OCI-LY1 (cell line): Measurements from ENCODE around the gene ZNF3.

ENCODE experiments used
- H2AFZ ChIP-seq: fragments of 200-600 bp; sonication (generic), shearing (Covaris generic); 2 replicates; pipeline ENCODE4 v1.6.0; 2014; ENCODE audit warnings: antibody characterized with exemption, mild to moderate bottlenecking, low read length
- H3F3A ChIP-seq: fragments of 200-600 bp; sonication (generic), shearing (Covaris generic); 2 replicates; pipeline ENCODE4 v1.6.0; 2014; ENCODE audit warnings: mild to moderate bottlenecking, antibody characterized with exemption, low read length, moderate library complexity; ENCODE audit not compliant: insufficient read depth
- H3K27ac ChIP-seq: fragments of 200-600 bp; sonication (generic); 2 replicates; pipeline ENCODE4 v1.5.1; 2014; ENCODE audit warnings: low read length, mixed run types, mild to moderate bottlenecking, low read depth; ENCODE audit not compliant: poor library complexity, severe bottlenecking
- H3K27me3 ChIP-seq: fragments of 200-600 bp; sonication (generic); 2 replicates; pipeline ENCODE4 v1.6.0; 2014; ENCODE audit warnings: antibody characterized with exemption, mild to moderate bottlenecking, low read length, moderate library complexity; ENCODE audit not compliant: insufficient read depth
- H3K36me3 ChIP-seq: fragments of 200-600 bp; sonication (generic); 2 replicates; pipeline ENCODE4 v1.6.1; 2014; ENCODE audit warnings: mild to moderate bottlenecking, antibody characterized with exemption, low read length, moderate library complexity, mixed read lengths; ENCODE audit not compliant: insufficient read depth
- H3K4me1 ChIP-seq: fragments of 200-600 bp; sonication (generic); 2 replicates; pipeline ENCODE4 v1.5.1; 2014; ENCODE audit warnings: mild to moderate bottlenecking, low read length, moderate library complexity; ENCODE audit not compliant: insufficient read depth, severe bottlenecking
- H3K4me2 ChIP-seq: fragments of 200-600 bp; sonication (generic), shearing (Covaris generic); 2 replicates; pipeline ENCODE4 v1.6.1; 2014; ENCODE audit warnings: low read length
- H3K4me3 ChIP-seq: fragments of 200-600 bp; sonication (generic); 2 replicates; pipeline ENCODE4 v1.5.1; 2014; ENCODE audit warnings: low read length, low read depth, mild to moderate bottlenecking, mixed read lengths; ENCODE audit not compliant: poor library complexity, severe bottlenecking
- H3K79me2 ChIP-seq: fragments of 200-600 bp; shearing (Covaris generic); 2 replicates; pipeline ENCODE4 v1.6.1; 2016; ENCODE audit warnings: mixed run types, low read length, mixed read lengths; ENCODE audit not compliant: insufficient read depth
- H3K9ac ChIP-seq: fragments of 200-600 bp; sonication (generic), shearing (Covaris generic); 2 replicates; pipeline ENCODE4 v1.6.1; 2014; ENCODE audit warnings: mild to moderate bottlenecking, low read length, mixed read lengths
- H3K9me2 ChIP-seq: fragments of 200-600 bp; sonication (generic), shearing (Covaris generic); 2 replicates; pipeline ENCODE4 v1.6.1; 2014; ENCODE audit warnings: low read depth, mild to moderate bottlenecking, low read length, mixed read lengths
- H3K9me3 ChIP-seq: fragments of 200-600 bp; shearing (Covaris generic); 2 replicates; pipeline ENCODE4 v1.6.1; 2014; ENCODE audit warnings: low read length, mixed read lengths
- H4K20me1 ChIP-seq: fragments of 200-600 bp; sonication (generic), shearing (Covaris generic); 2 replicates; pipeline ENCODE4 v1.6.0; 2016; ENCODE audit warnings: mild to moderate bottlenecking, low read length; ENCODE audit not compliant: insufficient read depth
- EZH2 ChIP-seq: fragments of 200-600 bp; sonication (generic), shearing (Covaris generic); IDR thresholded peaks from 2 replicates; pipeline ENCODE4 v1.8.0; 2017; ENCODE audit warnings: borderline replicate concordance, mixed run types, mild to moderate bottlenecking, antibody characterized with exemption, low read length, moderate library complexity, mixed read lengths
- TF ChIP-seq, protein P1 (sequence below): fragments of 200-600 bp; sonication (generic), shearing (Covaris generic); IDR thresholded peaks from 2 replicates; pipeline ENCODE4 v1.5.1; 2017; ENCODE audit warnings: mild to moderate bottlenecking, antibody characterized with exemption, low read length, moderate library complexity, mixed read lengths

Gene ZNF3

DNA sequence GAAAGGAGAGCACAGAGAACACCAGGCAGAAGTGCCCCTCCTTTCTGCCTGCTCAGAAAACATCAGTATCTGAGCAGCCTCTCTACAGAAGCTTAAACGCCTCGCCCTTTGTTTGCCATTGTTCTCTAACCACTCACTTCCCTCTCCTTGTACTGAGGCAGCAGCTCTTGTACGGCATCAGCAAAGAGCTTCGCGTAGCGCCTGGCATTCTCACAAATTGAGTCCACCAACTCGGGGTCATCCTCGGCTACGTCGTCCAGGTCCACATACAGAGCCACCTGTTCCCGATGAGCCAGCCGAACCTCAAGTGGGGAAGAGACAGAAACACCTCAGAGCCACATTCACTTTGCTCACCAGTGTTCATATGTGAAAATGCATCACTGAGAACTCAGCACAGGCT is 17.9 kb upstream of the ZNF3 start:
- TF ChIP-seq EZH2: no peak
- TF ChIP-seq, protein P1, sequence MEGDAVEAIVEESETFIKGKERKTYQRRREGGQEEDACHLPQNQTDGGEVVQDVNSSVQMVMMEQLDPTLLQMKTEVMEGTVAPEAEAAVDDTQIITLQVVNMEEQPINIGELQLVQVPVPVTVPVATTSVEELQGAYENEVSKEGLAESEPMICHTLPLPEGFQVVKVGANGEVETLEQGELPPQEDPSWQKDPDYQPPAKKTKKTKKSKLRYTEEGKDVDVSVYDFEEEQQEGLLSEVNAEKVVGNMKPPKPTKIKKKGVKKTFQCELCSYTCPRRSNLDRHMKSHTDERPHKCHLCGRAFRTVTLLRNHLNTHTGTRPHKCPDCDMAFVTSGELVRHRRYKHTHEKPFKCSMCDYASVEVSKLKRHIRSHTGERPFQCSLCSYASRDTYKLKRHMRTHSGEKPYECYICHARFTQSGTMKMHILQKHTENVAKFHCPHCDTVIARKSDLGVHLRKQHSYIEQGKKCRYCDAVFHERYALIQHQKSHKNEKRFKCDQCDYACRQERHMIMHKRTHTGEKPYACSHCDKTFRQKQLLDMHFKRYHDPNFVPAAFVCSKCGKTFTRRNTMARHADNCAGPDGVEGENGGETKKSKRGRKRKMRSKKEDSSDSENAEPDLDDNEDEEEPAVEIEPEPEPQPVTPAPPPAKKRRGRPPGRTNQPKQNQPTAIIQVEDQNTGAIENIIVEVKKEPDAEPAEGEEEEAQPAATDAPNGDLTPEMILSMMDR: no peak
- Histone ChIP-seq H3K9me2 (no peaks in the 10 kb centered on the region), H3K4me2 (peak overlapping the region; percentile 74), H2AFZ (no peak overlapping the region), H3K9me3 (no peaks in the 10 kb centered on the region), H3F3A (0 out of 2 replicates have a peak, but pooled peaks cover 4% of the 10 kb centered on the region), H3K27me3 (no peaks in the 10 kb centered on the region), H3K9ac (peak overlapping the region; percentile 98; the same call in 1 of the 2 replicates), H3K27ac (no peak overlapping the region), H3K36me3 (peaks cover 63% of the 10 kb centered on the region), H3K4me3 (peak overlapping the region; percentile 87), H4K20me1 (no peaks in the 10 kb centered on the region), H3K4me1 (peaks cover 17% of the 10 kb centered on the region), H3K79me2 (peaks cover 10% of the 10 kb centered on the region)

DNA sequence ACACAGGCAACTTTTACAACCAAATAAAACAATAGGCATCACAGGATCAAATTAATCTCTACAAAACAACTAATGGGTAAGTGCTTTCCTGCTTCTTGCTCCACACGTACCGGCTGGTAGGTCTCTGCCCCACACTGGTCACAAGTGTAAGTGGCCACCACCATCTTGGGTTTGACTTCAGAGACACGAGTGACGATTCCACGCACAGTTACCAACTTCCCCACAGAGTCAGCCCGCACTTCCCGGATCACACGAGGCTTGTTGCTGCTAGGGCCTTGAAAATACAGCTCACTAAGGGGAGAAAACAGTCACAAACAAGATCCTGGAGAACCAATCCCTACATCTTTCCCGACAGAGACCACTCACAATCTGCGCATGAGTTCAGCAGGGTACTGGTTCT is 17.4 kb upstream of the ZNF3 start:
- no peaks in the 10 kb centered on the region for H4K20me1 ChIP-seq
- no peaks in the 10 kb centered on the region for H3K9me3 ChIP-seq
- peaks cover 69% of the 10 kb centered on the region for H3K36me3 ChIP-seq
- no peak overlapping the region for H3K27ac ChIP-seq
- H3K79me2 ChIP-seq: peaks cover 10% of the 10 kb centered on the region
- H2AFZ ChIP-seq: no peak overlapping the region
- no peak overlapping the region for H3K4me3 ChIP-seq
- H3K9ac ChIP-seq: no peak overlapping the region
- H3K4me2 ChIP-seq: no peak overlapping the region
- H3K9me2 ChIP-seq: no peaks in the 10 kb centered on the region
- H3K27me3 ChIP-seq: no peaks in the 10 kb centered on the region
- H3K4me1 ChIP-seq: peaks cover 17% of the 10 kb centered on the region
- no peak for TF ChIP-seq EZH2
- TF ChIP-seq, protein P1: no peak
- 0 out of 2 replicates have a peak, but pooled peaks cover 5% of the 10 kb centered on the region for H3F3A ChIP-seq

DNA sequence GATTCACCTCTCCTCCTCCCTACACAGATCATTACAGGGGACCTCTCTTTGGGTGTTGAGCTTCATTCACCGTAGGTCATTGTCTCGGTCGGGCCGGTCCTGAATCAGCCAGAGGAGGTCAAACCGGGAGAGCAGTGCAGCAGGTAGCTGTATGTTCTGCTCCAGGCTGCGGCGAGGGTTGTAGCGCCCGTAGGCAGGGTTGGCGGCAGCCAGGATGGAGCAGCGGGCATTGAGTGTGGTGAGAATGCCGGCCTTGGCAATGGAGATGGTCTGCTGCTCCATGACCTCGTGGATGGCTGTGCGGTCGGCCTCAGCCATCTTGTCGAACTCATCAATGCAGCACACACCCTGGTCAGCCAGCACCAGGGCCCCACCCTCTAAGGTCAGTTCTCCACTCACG is 14.2 kb upstream of the ZNF3 start:
- no peak overlapping the region for H3K4me3 ChIP-seq
- no peak for TF ChIP-seq EZH2
- TF ChIP-seq, protein P1: no peak
- no peaks in the 10 kb centered on the region for H3K27me3 ChIP-seq
- no peak overlapping the region for H2AFZ ChIP-seq
- H3F3A ChIP-seq: peaks cover 17% of the 10 kb centered on the region; the same call in 1 of the 2 replicates
- no peak overlapping the region for H3K9ac ChIP-seq
- H3K4me2 ChIP-seq: no peak overlapping the region
- H3K27ac ChIP-seq: no peak overlapping the region
- peaks cover 10% of the 10 kb centered on the region for H3K79me2 ChIP-seq
- peaks cover 97% of the 10 kb centered on the region for H3K36me3 ChIP-seq
- H3K9me2 ChIP-seq: no peaks in the 10 kb centered on the region
- H3K4me1 ChIP-seq: peaks cover 7% of the 10 kb centered on the region
- no peaks in the 10 kb centered on the region for H4K20me1 ChIP-seq
- no peaks in the 10 kb centered on the region for H3K9me3 ChIP-seq
